HEK293 (cell line): Measurements from ENCODE around the gene STK35.

Experiments used
- CTCF ChIP-seq: fragments of 450-650 bp; formaldehyde crosslinking; IDR thresholded peaks from 2 replicates; pipeline ENCODE4 v1.5.1; 2016; ENCODE audit warnings: missing biosample characterization, missing genetic modification characterization
- PATZ1 ChIP-seq: fragments of 450-650 bp; formaldehyde crosslinking; IDR thresholded peaks from 2 replicates; pipeline ENCODE4 v1.5.1; 2016; ENCODE audit warnings: missing biosample characterization, missing genetic modification characterization
- REST ChIP-seq: fragments of 450-650 bp; formaldehyde crosslinking; IDR thresholded peaks from 2 replicates; pipeline ENCODE4 v1.5.1; 2016; ENCODE audit warnings: missing biosample characterization, missing genetic modification characterization
- ZNF114 ChIP-seq: fragments of 450-650 bp; formaldehyde crosslinking; IDR thresholded peaks from 2 replicates; pipeline ENCODE4 v1.5.0; 2017; ENCODE audit warnings: missing biosample characterization, missing genetic modification characterization
- ZNF169 ChIP-seq: fragments of 450-650 bp; formaldehyde crosslinking; IDR thresholded peaks from 2 replicates; pipeline ENCODE4 v1.5.1; 2016; ENCODE audit warnings: missing biosample characterization, missing genetic modification characterization
- ZNF18 ChIP-seq: fragments of 450-650 bp; formaldehyde crosslinking; IDR thresholded peaks from 2 replicates; pipeline ENCODE4 v1.5.1; 2016; ENCODE audit warnings: missing biosample characterization, missing genetic modification characterization
- ZNF248 ChIP-seq: fragments of 450-650 bp; formaldehyde crosslinking; IDR thresholded peaks from 2 replicates; pipeline ENCODE4 v1.5.1; 2017; ENCODE audit warnings: missing biosample characterization, missing genetic modification characterization
- ZNF274 ChIP-seq, 2 experiments: fragments of 200-500 bp in 1 of 2; fragments of 450-650 bp in 1 of 2; sonication (Bioruptor generic) in 1 of 2; formaldehyde crosslinking in 1 of 2; IDR thresholded peaks; 2 replicates each; pipeline versions ENCODE4 v1.5.1 to v1.6.1; 2014 to 2016; ENCODE audit warnings: borderline replicate concordance in 1 of 2, inconsistent platforms in 1 of 2, low read length in 1 of 2, missing biosample characterization in 1 of 2, missing genetic modification characterization in 1 of 2
- ZNF530 ChIP-seq: fragments of 450-650 bp; formaldehyde crosslinking; IDR thresholded peaks from 2 replicates; pipeline ENCODE4 v1.5.1; 2016; ENCODE audit warnings: low read depth, missing biosample characterization, missing genetic modification characterization
- ZNF654 ChIP-seq: fragments of 450-650 bp; formaldehyde crosslinking; IDR thresholded peaks from 2 replicates; pipeline ENCODE4 v1.5.1; 2016; ENCODE audit warnings: low read depth, missing biosample characterization, missing genetic modification characterization
- ZNF843 ChIP-seq: fragments of 450-650 bp; formaldehyde crosslinking; IDR thresholded peaks from 2 replicates; pipeline ENCODE4 v1.5.1; 2016; ENCODE audit warnings: missing biosample characterization, missing genetic modification characterization
- TF ChIP-seq, protein P1 (sequence below): IDR thresholded peaks from 2 replicates; pipeline ENCODE4 v1.6.1; 2011; ENCODE audit warnings: mild to moderate bottlenecking, low read depth, low read length, borderline replicate concordance
- TF ChIP-seq, protein P2 (sequence below): fragments of 450-650 bp; formaldehyde crosslinking; IDR thresholded peaks from 2 replicates; pipeline ENCODE4 v1.5.1; 2017; ENCODE audit warnings: missing biosample characterization, mild to moderate bottlenecking, missing genetic modification characterization, moderate library complexity

GRCh38 chr20:2183381-2183780 lies 81.8 kb downstream of the STK35 start:
- no peak for TF ChIP-seq CTCF
- no peak for TF ChIP-seq ZNF169 (tag by site-specific recombination)
- no peak for TF ChIP-seq ZNF530 (tag by site-specific recombination)
- no peak for TF ChIP-seq ZNF248
- no peak for TF ChIP-seq ZNF274 (IDR thresholded peaks at IDR 0.05; ENCODE audit: low read length)
- TF ChIP-seq ZNF274 (tag by site-specific recombination; IDR thresholded peaks at IDR 0.05; ENCODE audit: borderline replicate concordance): no peak
- TF ChIP-seq, protein P1, sequence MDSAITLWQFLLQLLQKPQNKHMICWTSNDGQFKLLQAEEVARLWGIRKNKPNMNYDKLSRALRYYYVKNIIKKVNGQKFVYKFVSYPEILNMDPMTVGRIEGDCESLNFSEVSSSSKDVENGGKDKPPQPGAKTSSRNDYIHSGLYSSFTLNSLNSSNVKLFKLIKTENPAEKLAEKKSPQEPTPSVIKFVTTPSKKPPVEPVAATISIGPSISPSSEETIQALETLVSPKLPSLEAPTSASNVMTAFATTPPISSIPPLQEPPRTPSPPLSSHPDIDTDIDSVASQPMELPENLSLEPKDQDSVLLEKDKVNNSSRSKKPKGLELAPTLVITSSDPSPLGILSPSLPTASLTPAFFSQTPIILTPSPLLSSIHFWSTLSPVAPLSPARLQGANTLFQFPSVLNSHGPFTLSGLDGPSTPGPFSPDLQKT: no peak
- TF ChIP-seq ZNF654 (tag by site-specific recombination): no peak
- TF ChIP-seq ZNF114 (tag by site-specific recombination): no peak
- TF ChIP-seq PATZ1: no peak
- no peak for TF ChIP-seq ZNF18 (tag by site-specific recombination)
- no peak for TF ChIP-seq REST (tag by site-specific recombination)
- no peak for TF ChIP-seq ZNF843 (tag by site-specific recombination)
- TF ChIP-seq, protein P2, sequence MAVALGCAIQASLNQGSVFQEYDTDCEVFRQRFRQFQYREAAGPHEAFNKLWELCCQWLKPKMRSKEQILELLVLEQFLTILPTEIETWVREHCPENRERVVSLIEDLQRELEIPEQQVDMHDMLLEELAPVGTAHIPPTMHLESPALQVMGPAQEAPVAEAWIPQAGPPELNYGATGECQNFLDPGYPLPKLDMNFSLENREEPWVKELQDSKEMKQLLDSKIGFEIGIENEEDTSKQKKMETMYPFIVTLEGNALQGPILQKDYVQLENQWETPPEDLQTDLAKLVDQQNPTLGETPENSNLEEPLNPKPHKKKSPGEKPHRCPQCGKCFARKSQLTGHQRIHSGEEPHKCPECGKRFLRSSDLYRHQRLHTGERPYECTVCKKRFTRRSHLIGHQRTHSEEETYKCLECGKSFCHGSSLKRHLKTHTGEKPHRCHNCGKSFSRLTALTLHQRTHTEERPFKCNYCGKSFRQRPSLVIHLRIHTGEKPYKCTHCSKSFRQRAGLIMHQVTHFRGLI (tag by site-specific recombination): no peak
